SK-N-DZ (cell line): Measurements from ENCODE around the gene LGALS7.

Source experiments
- DNase-seq: peaks from one replicate; pipeline ENCODE4 v3.0.0-alpha.2; 2015; ENCODE audit warnings: low spot score
- small RNA-seq, 2 experiments: library from RNA; depleted of rRNA; stranded (forward); fragments of <200 nt; gene quantifications; one replicate each; pipeline ENCODE3, GENCODE V24; 2014

LGALS7 gene

DNA sequence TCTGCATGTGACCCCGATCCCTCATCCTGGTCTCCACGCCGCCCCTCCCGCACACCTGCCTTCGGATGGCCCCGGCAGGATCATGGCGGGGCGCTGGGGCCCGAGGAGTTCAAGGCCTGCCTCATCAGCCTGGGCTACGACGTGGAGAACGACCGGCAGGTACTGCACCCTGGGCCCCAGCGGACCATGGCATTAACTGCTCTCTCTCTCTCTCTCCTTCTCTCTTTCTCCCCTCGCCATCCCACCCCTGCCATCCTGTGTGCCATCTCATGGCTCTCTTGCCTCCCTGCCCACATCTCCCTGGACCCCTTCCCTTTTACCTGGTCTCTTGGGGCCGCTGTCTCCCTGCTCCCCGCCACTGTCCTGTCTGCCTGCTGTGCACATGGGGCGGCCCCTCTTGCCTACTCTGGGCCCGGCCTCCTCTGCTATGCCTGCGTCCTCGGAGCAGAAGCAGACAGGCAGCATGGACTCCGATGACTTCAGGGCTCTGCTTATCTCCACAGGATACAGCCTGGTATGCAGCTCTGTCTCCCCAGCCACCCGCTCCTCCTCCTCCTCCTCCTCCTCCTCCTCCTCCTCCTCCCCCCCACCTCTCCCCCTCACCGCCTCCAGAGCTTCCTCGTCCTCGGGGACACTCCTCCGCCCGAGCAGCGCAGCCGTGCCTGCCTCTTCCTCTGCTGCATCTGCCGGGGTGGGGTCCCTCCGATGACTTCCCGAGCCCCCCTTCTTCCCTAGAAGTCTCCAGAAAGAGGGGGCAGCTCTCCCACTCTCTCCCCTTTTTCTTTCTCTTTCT lies 45.3 kb downstream of the LGALS7 start:
- no peak for DNase-seq

DNA sequence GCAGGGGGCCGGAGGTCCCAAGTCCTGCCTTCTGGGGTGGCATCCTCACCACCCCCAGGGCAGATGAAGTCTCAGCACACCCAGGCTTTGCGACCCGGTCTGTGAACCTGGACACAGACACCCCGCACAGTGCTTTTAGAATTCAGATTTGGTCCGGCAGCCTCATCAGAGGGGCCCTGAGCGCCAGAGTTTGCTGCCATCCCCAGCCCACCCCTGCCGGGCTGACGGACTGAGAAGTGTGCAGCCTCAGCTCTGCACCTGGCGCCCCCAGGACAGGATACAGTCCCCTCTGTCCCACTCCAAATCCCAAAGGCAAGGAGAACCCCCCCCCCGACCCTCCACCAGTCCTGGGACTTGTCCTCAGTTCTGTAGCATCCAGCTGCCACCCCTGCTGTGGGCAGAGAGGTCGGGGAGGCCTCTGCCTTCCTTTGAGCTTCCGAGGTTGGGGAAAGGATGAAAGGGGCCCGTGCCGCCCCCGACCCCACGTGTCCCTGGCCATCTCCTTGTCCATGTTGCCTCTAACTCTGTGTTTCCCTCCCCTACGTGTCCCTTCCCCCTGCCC lies 45.9 kb downstream of the LGALS7 start:
- DNase-seq = no peak

DNA sequence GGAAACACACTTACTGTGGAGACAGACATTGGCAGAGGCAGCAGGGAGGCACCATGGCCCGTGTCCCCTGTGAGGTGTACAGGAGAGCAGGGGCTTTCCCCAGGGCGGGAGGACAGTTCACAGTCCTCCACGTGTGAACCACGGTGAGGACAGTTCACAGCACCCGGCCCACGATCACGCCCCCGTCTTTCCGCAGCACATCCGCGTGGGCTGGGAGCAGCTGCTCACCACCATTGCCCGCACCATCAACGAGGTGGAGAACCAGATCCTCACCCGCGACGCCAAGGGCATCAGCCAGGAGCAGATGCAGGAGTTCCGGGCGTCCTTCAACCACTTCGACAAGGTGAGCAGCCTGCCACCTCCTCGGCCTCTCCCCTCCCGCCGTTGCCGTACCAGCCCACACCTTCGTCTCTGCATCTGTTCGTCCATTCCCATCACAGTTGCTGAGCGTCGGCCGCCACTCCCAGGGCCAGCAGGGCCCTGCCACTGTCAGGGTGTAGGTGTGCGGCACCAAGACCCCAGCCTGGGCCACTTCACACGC lies 46.5 kb downstream of the LGALS7 start:
- DNase-seq = no peak

DNA sequence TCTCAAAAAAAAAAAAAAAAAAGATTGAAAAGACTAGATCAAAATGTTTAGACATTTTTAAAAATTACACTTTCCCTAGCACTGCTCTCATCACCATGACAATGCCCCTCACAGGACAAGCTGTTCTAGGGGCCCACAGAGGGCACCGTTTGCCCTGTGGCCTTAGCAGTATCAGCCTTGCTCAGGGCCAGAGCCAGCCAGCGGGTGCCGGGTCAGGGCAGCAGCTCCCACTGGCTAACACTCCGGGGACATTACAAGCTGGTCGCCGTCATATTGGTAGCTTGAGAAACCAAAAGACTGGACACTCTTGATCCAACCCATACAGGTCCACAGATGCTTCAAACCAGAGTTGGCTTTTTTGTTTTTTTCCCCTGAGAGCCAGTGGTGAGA lies 47.0 kb downstream of the LGALS7 start:
- no peak for DNase-seq

DNA sequence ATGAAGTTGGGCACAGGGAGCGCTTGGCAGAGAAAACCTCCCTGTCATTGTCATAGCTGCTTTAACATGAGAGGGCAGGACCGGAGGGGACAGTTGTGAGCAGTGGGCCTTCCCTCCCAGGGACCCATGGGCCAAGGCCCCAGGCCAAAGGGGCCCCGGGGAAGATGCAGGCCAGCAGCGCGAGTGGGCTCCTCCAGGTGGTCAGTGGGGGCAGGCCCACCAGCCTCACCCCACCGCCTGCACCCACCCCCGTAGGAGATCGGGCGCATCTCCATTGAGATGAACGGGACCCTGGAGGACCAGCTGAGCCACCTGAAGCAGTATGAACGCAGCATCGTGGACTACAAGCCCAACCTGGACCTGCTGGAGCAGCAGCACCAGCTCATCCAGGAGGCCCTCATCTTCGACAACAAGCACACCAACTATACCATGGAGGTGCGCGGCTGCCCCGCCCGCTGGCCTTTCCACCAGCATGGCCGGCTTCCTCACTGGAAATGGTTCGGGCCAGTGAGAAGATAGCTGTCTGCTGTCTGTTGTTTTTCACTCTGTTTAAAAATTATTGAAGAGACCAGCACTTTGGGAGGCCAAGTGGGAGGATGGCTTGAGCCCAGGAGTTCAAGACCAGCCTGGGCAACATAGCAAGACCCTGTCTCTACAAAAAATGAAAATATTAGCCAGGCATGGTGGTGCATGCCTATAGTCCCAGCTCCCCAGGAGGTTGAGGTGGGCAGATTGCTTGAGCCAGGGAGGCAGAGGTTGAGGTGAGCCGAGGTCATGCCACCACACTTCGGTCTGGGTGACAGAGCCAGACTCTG lies 47.6 kb downstream of the LGALS7 start:
- no peak for DNase-seq

DNA sequence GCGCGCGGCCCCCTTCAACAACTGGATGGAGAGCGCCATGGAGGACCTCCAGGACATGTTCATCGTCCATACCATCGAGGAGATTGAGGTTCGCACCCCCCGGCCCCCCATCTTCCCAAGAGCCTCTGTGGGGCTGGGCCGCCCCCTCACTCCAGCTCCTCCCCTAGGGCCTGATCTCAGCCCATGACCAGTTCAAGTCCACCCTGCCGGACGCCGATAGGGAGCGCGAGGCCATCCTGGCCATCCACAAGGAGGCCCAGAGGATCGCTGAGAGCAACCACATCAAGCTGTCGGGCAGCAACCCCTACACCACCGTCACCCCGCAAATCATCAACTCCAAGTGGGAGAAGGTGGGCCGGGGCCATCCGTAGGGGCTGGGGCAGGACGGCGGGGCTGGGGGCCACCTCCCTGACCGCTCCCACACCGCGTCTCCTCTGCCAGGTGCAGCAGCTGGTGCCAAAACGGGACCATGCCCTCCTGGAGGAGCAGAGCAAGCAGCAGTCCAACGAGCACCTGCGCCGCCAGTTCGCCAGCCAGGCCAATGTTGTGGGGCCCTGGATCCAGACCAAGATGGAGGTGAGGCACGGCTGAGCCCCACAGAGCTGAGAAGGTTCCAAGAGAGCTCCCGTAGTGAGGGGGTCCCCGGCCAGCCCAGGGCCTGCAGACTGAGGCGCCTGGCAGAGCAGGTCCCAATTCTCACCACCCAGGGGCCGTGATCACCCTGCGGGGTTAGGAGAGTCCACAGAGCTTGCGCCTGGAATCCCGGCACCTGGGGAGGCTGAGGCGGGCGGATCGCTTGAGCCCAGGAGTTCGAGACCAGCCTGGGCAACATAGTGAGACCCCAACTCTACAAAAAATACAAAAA lies 49.1 kb downstream of the LGALS7 start:
- no peak for DNase-seq

DNA sequence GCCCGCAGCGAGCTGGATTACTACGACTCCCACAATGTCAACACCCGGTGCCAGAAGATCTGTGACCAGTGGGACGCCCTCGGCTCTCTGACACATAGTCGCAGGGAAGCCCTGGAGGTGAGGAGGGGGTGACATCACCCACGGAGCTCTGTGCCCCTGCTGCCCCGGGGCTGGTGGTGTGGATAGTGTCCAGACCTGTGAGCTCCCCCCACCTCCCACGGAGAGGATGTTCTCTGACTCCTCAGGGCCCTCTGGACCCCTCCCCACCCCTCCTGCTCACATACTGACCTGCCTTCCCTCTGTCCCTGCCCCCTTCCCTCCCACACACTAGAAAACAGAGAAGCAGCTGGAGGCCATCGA lies 49.7 kb downstream of the LGALS7 start:
- no peak for DNase-seq

DNA sequence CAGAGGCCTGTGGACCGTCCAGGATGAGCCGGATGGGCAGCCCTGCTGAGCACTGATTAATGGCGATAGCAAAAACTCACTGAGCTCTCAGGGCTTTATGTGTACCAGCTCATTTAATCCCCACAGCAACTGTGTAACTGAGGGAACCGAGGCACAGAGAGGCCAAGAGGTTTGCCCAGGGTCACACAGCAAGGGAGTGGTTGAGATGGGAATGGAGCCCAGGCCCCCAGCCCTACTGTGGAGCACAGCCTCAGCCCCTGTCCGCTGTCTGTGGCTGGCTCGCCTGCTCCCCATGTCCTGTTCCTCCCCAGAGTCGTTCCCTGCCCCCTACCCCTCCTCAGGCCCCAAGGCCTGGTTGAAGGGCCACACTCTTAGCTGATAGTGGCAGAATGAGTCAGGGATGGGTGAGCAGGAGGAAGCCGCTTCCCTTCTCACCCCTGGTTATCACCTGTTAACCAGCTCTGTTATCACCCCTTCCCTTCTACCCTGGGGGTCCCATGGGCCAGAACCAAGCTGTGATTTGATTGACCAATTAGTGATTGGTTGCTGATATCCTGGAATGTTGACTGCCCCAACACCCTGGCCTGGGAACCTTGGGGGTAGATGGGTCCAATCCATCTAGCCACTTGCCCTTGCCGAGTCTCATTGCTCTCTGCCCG lies 50.2 kb downstream of the LGALS7 start:
- DNase-seq = no peak

DNA sequence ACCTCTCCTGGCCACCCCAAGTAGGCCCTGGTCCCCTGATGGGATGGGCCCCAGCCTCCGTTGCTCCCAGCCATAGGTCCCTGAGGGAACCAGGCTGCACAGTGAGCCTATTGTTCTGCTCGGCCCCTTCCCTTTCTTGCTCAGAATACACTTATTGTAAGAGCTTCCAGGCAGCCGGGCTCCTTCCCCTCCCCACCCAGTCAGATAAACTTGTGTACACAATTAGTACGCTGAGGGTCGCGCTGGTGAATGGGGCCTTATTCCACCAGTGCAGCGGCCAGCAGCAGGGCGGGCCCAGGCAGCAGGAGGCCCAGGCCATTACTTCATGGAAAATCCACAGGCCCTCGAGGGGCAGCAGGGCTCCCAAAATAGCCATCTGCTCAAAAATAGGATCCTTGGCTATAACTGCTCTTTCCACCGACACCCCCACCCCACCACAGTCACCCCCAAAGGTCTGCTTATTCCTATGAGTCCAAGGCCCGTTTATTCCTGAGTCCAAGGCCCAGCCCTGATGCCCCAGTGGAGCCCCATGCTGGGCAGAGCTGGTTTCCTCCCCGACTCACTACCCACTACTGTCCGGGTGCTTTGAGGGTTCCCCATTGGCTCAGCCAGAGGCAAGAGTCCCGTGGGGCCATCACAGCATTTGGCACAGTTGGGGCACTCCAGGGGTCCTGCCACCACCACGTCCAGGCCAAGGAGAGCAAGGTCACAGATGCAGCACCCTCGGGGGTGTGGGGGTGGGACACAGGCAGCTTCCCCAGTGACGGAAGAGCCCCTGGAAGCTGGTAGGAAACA lies 51.1 kb downstream of the LGALS7 start:
- DNase-seq = no peak

DNA sequence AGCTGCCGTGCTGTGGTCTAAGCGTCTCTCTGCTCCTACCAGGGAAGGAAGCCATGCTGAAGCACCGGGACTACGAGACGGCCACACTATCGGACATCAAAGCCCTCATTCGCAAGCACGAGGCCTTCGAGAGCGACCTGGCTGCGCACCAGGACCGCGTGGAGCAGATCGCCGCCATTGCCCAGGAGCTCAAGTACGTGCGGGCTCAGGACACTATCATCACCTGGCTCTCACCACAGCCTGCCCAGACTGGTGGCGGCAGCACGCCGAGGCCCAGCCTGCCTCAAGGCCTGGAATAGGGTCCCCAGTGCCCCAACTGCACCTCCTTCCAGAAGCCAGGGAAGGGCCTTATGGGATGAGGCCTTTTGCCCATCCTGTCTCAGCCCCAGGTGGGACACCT lies 51.8 kb downstream of the LGALS7 start:
- no peak for DNase-seq

Small RNA genes within 50 kb of the gene (small RNA-seq; reads per million reads assigned to genes)
- gene RNU6-140P = 0 reads per million in 2 experiments
